H4 (cell line): ENCODE measurements around the gene PIR. TPM values are rescaled to one million over a fixed set of nuclear protein-coding genes. Genes with fewer than 3 reads are reported as not detected.
A peak's percentile ranks its signal among the peaks of the same experiment; 100 is the strongest.

Source experiments
- DNase-seq: peaks from one replicate; pipeline ENCODE4 v3.0.0-alpha.2; 2015; ENCODE audit warnings: low spot score
- total RNA-seq: library from RNA; depleted of rRNA; stranded (reverse); fragments of >200 nt; shearing (Covaris generic); gene quantifications from 2 replicates; pipeline ENCODE4 v1.2.3, GENCODE V29; 2014; rRNA removed

Gene PIR
- total RNA-seq: 117 and 126 TPM in 2 replicates

DNA sequence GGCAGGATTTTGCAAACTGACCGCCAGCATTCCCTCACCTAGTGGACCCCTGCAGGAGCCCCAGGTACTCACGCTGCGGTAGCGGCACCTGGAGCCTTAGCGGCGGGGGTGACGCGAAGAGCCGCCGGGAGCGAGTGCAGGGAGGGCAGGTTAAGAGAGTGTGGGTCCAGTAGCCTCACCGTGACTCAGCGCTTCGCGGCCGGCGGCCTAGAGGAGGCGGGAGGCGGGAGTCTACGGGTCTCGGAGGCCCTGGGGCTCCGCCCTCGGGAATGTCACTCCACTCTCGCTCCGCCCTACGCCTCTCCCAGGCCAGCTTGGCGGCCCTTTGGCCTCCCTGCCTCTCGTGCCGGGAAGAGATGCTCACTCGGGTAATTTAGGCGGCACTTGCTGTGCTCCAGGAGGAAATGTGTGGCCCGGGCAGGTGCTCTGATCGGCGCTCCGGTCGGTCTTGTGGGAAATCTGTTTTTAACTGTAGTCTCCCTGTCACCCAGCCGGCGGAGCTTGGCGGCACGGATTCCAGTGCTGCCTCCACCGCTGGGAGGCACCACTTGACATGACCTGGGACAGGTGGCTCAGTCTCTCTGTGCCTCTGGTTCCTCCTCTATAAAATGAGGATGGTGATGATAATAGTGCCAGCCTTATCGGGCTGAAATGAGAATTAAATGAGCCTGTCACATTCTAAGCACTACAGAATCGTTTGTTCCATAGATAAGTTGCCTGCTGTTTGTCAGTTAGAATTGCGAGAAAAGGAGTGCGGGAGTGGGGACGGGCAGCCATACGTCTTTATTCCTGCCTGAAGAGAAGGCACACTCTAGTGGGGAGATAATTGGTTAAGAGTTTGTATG lies at the start of gene PIR:
TSS of gene PIR (minus strand) at position 216 of the 845 bp plus-strand sequence. CDS start 2,076 bp downstream, outside the sequence.
- DNase-seq: peak; percentile 83

DNA sequence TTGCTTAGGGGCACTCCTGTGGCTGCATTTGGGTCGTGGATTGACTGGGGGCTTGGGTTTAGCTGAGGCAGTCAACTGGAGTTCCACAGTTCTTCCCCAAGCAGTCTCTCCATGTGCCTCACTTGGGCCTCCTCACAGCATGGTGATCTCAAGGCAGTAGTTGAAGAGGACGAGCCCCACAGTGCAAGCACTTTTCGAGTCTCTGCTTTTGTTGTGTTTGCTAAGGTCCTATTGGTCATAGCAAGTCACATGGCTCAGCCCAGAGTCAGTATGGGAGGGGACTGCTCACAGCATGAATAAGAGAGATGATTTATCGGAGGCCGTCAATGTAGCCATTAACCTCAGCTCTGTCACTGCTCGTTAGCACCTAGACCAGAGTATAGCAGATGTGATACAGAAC lies 37.2 kb upstream of the PIR start:
- DNase-seq: no peak

DNA sequence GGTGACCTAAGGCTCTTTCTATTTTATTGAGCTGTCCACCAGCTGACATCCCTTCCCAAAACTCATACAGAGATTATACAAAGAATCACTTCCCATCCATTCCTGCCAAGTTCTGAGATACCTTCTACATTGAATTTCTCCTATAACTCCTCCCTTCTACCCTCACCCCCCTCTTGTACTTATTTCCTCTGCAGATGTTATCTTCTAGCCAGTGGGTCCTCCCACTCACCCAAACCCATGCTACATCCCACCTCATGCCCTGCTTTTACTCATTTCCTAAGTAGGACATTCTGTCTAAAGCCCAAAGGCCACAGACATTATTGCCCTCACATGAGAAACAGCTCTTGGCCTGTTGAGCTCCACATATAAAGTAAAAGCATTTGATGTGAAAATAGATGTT lies 36.0 kb upstream of the PIR start:
- DNase-seq: no peak

DNA sequence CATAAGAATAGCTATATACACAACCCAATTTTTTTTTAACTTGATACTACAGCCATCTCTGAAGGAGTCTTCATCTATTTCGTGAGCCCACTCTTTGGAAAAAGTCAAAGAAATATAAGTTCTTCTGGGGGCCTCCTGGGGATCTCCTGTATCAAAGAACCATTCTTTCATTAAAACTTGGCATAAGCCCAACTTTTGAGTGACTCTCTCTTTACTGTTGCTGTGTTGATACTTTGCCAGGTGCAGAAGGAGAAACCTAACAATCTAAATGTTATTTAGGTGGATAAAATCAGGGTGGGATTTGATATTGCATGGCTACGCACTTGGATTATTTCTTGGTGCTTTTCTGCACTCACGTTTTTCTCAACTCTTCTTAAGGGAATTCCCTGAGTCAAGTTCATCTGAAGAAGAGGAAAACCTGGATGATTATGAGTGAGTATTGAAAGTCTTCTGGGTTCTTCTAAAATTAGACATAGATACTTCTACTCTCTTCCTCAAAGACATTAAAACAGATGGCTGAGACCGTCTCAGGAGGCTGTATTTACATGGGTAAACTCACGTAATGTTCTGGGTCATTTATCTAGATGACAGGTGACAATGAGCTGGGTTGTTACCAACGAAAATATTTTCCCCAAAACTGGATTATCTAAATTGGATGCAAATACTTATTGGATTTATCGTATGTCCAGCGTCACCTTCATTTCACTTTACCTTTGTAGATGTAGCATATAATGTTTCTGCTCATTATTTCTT lies 32.7 kb upstream of the PIR start:
- DNase-seq: no peak

DNA sequence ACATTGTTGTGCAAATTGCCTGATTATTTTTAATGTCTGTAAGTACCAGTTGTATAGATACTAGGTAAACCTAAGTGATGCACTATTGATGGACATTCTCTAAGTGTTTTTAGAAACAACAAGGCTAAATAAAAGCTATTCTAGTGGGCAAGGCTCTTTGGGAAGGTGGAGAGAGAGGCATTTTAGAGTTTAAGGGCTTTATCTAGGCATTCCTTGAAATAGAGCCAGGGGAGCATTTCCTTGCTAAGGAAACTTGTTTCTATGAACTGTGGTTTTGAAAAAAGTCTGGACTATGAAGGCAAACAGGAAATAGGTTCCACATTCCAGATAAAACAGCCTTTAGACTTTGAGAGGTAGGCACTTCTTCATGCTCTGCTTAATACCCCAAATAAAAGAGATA lies 31.3 kb upstream of the PIR start:
- DNase-seq: peak; percentile 69

DNA sequence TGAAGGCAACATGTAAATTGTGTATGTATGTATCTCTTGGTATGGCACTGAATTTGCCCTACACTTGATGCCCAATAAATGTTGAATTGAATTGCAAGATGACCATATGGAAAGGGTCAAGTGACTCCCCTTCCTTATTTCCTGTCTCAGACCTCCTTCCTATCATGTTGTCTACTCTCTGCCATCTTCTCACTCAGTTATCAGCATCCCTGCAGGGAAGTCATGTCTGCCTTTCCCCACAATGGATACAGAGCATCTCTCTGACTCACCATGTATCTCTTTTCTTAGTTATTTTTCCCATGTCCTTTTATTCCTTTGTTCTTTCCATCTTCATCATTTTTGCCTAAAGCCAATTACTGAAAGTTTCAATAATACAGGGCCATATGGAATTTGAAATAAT lies 30.0 kb upstream of the PIR start:
- DNase-seq: no peak

DNA sequence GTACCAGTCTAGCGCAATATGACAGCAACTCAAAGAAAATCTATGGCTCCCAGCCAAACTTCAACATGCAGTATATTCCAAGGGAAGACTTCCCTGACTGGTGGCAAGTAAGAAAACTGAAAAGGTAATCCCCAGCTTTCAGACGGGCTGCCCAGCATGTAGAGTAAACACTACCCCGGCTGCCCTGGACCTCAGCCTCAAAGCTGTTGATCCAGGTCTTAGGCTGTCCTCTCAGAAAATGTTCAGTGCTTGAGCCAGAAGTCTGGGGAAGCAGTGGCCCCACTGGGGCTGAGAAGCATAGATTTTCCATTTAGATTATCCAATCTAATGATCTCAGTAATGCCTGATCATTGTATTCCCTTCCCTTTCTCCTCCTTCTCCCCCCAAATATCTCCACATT lies 29.3 kb upstream of the PIR start:
- no peak for DNase-seq

DNA sequence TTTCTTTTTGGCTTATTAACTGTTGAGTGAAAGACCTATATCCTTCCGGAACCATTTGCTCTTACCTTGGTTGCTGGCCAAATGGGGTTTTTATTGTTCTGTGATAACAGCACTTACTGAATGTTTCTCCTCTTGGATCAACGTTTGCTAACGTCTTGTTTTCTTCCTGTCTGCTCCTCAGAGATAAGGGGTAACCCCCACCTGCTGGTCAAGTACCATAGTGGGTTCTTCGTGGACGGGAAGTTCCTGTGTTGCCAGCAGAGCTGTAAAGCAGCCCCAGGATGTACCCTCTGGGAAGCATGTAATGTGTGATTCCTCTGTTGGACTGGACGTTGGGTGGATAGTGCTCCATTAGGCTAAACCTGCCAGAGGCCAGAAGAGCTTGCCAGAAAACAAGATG lies 22.8 kb upstream of the PIR start:
- no peak for DNase-seq

DNA sequence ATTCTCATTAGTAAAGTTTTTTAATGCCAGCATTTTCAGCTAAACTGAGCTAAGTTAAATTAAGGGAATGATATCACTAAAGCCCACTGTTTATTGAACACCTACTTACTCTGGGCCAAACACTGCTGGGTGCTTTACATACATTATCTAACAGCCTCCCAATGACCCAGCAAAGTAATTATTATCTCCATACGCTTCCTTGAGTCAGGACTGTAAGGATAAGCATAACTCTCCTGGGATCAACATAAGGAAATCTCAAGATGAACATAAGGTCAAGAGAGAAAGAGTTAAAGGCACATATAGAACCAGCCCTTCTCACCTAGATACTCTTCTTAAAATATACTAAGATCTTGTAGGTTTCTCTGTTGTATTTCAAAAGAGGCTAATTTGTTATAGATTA lies 21.1 kb upstream of the PIR start:
- no peak for DNase-seq

DNA sequence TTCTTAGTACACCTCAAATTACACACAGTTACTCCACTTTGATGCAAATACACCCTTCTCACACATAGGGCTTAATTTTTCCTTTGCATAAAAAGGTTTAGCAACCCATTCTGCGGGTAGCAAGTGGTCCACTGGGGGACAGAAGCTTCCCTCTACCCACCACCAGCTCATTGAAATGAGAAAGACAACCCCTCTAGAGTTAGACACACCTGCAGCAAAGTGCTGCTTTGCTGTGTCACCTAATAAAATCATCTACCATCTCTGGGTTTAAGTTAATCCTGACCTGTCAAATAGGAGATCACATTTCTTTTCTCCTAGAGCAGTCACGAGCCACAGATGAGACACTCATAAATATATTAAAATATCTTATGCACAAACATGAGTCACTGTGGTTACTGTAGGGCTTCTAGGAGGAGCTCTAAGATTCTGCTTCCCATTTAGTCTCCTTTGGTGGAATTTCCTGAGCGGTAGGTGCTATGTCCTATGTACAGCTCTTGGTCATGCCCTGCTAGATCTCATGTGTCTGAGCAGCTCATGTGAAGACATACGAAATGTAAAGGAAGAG lies 19.4 kb upstream of the PIR start:
- DNase-seq: no peak

DNA sequence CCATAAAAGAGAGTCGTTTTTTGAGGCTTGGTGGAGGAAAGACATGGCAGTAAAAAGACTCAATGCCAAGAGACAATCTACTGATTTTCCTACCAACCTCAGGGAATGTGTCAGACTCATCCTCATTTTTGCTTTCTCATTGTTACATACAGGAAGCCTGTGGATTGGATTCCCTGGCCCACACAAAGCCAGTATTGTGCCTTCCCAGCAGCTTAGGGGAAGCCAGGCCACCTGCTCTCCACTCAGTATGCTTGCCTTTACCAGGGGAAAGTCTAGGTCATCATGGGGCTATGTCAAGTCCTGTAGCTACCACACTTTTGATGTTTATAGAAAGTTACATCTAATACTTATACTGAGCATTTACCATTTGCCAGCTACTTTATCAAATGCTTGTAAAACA lies 18.4 kb upstream of the PIR start:
- no peak for DNase-seq

DNA sequence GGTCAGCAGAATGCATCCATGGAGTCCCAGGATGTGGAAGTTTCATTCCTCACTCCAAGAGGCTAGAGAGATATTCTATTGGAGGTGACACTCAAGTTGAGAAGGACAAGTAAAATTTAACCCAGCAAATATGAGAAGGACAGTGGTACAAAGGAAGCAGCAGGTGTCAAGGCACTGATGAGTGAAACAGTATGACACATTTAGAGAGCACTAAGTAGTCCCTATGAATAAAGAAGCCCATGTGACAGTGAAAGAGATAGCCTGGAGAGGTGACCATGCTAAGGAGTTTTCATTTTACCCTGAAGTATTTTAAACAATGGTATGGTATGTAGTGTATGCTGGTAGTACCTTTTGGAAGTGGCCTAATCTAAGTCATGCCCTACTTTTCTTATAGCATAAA lies 16.7 kb upstream of the PIR start:
- no peak for DNase-seq

DNA sequence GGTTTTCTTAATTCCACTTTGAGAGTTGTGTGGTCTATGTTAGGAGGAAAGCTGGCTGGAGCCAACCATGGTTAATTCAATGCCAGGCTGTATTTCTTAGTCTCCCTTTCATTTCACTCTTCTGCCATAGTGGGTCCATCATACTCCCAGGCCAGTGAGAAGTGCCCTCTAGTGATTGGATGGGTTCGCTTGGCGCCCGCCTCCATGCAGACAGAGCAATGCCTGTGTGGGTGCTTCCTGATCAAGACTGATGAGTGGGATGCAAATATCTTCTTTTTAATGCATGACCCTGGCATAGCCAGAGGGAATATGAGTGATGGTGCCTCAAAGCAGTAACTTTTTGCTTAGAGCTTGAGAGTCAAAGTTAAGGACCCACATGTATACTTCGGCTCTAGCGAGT lies 13.9 kb upstream of the PIR start:
- DNase-seq: no peak

DNA sequence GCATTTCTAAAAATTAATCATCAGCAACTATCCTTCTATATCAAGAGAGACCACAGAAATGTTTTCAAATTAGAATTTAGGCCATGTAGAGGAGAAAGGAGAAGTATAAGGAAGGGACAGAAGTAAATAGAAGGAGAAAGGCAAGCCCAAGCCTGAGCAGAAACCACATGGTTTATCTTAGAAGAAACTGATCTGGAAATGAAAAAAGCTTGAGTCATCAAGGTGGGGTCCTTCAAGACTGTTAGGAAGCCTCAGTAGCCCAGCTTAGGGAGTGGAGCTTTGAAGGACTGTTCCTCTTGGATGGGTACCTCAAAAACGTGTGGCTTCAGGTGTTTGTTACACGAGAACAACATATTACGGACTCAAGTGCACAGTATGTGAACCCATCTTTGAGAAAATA lies 12.0 kb upstream of the PIR start:
- no peak for DNase-seq

DNA sequence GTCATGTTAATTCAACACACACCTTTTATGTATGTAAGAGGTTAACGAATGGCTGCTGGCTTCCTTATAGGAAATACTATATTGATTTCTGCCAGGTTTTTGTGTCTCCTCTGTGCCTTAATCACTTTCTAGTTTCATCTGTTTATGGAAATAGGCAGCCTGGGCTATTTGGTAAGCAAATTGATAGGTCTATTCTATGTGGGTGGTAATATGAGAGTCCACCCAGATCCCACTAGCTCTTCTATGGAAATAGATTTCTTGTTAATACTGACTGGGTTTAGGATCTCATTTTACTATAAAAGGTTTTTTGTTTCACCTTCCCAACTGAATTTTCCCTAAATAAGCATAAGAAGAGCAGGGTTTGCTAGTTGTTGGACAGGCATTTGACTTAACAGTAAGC lies 11.5 kb upstream of the PIR start:
- DNase-seq: no peak

DNA sequence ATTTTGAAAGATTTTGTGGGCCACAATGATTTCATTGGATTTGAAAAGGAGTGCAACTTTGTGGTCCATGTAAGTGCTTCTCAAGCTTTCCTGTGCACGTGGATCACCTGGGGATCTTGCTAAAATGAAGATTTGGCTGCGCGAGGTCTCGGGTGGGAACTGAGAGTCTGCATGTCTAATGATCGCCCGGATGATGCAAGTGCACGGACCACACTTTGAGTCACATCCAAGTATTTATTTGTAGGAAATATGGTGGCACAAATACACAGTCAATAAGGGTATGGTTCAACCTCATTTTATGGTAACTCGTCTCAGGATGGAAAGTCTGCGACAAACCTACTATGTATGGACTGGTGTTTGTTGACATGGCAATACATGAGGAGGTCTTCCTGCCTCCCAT lies 8.4 kb upstream of the PIR start:
- DNase-seq: no peak

DNA sequence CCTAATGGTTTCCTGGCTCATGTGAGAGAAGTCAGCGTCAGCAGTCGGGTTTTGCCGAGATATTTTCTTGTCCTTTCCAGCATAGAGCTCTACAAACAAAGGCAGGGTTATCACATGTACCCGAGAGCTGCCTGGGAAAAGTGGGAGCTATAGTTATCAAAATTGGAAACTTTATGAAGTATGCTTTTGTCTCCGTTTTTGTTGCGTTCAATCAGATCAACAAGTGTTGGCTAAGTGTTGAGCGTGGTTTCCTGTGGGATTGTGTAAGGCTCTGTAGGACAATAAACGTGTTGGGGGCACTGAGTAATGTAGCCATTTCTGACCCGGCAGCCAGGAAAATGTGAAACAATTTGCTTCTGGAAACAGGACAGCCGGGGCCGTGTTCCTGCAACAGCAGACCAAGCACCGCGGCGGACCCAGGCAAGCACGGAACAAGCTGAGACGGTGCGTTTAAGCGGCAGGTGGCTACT lies 7.4 kb upstream of the PIR start, which contains the start of gene BMX:
TSS of gene BMX (plus strand) at position 311 of the 470 bp plus-strand sequence. CDS start 7,547 bp downstream, outside the sequence.
- DNase-seq: no peak

DNA sequence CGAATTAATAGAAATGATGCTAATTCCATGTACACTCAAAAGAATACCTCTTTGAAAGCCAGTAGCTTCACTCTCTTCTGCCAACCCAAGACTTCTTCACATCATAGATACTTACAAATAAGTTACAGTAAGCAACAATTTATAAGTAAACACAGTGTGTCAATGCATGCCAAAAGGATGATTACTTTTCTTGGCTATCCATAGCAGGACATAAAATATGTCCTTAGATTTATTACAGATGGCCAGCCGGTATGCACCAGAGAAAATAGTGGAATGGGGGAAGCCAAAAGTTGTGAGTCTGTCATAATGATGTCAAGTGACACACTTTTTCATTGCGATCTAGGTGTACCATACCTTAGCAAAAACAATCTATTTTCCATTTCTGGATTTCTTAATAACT lies 6.8 kb upstream of the PIR start:
- no peak for DNase-seq

DNA sequence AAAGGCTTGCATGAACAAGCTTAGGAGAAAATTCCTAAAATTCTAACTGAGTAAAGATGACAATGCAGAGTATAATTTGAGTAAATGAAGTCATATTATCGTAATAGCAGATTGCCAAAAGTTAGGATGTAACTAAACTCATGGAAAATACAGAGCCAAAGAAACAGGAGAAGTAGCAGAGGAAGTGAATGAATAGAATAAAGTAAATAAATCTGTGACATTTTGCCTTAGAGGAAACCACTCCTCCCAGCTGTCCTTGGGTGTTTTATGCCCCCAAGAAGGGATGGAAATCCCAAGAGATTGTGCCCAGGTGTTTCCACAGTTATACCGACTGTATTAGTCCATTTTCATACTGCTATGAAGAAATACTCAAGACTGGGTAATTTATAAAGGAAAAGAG lies 5.6 kb upstream of the PIR start:
- no peak for DNase-seq

DNA sequence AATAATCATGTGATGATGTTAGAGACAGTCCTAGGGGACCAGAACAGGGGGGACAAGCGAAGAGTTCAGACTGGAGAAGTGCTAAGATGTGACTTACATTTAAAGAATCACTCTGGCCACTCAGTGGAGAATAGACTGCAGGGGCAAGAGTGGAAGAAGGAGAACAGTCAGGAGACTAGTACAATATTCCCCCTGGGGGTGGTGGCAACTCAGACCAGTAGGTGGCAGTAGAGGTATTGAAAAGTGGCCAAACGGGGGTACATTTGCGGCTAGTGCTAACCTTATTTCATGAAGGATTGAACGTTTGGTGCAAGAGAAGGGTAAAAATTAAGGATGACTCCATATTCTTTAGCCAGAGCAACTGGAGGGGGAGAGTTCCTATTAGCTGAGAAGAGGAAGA lies 4.7 kb upstream of the PIR start:
- peak; percentile 46 for DNase-seq

DNA sequence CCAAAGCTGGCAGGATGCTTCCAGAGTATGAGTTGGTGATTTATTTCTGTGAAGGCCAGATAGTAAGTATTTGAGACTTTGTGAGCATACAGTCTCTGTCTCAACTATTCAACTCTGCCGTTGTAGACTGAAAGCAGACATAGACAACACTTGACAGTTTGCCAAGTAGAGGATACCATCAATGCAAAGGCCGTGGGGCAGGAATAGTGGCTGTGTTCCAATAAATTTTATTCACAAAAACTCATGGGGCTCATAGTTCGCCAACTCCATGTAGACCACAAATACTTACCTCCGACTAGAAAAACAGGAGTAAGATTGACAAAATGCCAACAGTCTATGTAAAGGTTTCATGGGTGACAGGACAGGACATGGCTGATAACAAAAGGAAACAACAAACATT lies 3.7 kb upstream of the PIR start:
- DNase-seq: no peak

DNA sequence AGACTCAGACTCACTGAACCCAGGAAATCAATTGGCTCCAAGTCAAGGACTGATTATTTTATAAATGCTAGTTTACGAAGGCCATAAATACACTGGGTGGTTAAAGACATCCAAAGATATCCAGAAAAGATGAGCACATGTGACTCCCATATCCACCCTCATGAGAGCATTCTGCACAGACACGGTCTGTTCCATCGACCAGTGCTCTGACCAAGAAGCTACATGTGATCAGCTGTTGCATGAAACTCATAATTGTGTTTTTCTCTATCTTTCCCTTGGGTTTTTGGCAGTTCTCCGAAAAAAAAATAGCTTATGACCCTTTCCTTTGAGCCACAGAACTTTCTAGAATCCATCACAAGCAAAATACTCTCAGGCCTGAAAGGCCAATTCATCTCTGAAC lies 2.7 kb upstream of the PIR start:
- DNase-seq: no peak

DNA sequence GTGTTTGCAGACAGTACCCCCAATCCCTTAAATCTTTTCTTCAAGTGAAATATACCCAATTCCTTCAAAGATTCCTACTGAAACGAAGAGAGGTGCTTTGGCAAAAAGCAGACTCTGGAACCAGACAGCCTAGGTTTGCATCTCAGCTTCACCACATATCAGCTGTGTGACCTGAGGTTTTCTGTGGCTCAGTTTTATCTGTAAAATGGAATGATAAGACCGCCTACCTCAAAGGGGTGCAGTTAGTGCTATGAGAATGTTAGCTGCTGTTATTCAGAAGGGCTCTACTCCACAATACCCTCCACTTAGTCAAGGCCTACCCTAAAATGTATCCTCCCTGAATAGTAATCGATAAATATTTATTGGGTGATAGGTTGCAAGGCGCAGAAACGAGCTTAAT lies 664 bp downstream of the PIR start:
- DNase-seq: no peak
